Neural cell (in vitro differentiated cells): ENCODE measurements around the gene SLC13A2. TPM values are rescaled to one million over a fixed set of nuclear protein-coding genes. Genes with fewer than 3 reads are reported as not detected.

ENCODE experiments used
- H2AFZ ChIP-seq: fragments of 200-600, 300-800 bp; sonication (generic), shearing (Covaris generic); 2 replicates; pipeline ENCODE4 v1.6.0; 2014; ENCODE audit warnings: low read depth, mild to moderate bottlenecking, antibody characterized with exemption, low read length, moderate library complexity
- H3F3A ChIP-seq: fragments of 200-600 bp; shearing (Covaris generic); 2 replicates; pipeline ENCODE4 v1.6.1; 2016; ENCODE audit warnings: mild to moderate bottlenecking, moderate library complexity, mixed read lengths, antibody characterized with exemption, low read length; ENCODE audit not compliant: insufficient read depth, poor library complexity, severe bottlenecking
- H3K27ac ChIP-seq: fragments of 200-600, 300-800 bp; sonication (generic), shearing (Covaris generic); 2 replicates; pipeline ENCODE4 v1.5.1; 2014; ENCODE audit warnings: mild to moderate bottlenecking, low read length, moderate library complexity
- H3K27me3 ChIP-seq: fragments of 300-800, 200-600 bp; sonication (generic), shearing (Covaris generic); 2 replicates; pipeline ENCODE4 v1.6.0; 2014; ENCODE audit warnings: mild to moderate bottlenecking, low read depth, low read length, moderate library complexity; ENCODE audit not compliant: insufficient read depth
- H3K36me3 ChIP-seq: fragments of 300-800, 200-600 bp; sonication (generic), shearing (Covaris generic); 2 replicates; pipeline ENCODE4 v1.5.1; 2014; ENCODE audit warnings: mild to moderate bottlenecking, antibody characterized with exemption, low read length, moderate library complexity; ENCODE audit not compliant: insufficient read depth
- H3K4me2 ChIP-seq: fragments of 300-800, 200-600 bp; sonication (generic), shearing (Covaris generic); 2 replicates; pipeline ENCODE4 v1.6.0; 2014; ENCODE audit warnings: mild to moderate bottlenecking, low read length
- H3K4me3 ChIP-seq: fragments of 300-800, 200-600 bp; sonication (generic), shearing (Covaris generic); 2 replicates; pipeline ENCODE4 v1.5.1; 2014; ENCODE audit warnings: mild to moderate bottlenecking, low read length, moderate library complexity
- H3K79me2 ChIP-seq: fragments of 200-600 bp; shearing (Covaris generic); replicated peaks from 2 replicates; pipeline ENCODE4 v1.6.0; 2014; ENCODE audit warnings: mild to moderate bottlenecking, low read length, moderate library complexity; ENCODE audit not compliant: insufficient read depth
- H3K9ac ChIP-seq: fragments of 300-800, 200-600 bp; sonication (generic), shearing (Covaris generic); 2 replicates; pipeline ENCODE4 v1.6.1; 2016; ENCODE audit warnings: mild to moderate bottlenecking, low read length, mixed read lengths
- H3K9me2 ChIP-seq: fragments of 200-600 bp; shearing (Covaris generic); 2 replicates; pipeline ENCODE4 v1.6.1; 2016; ENCODE audit warnings: mild to moderate bottlenecking, low read length, mixed read lengths; ENCODE audit not compliant: insufficient read depth
- H3K9me3 ChIP-seq: fragments of 200-600, 300-800 bp; sonication (generic), shearing (Covaris generic); 2 replicates; pipeline ENCODE4 v1.6.1; 2016; ENCODE audit warnings: mild to moderate bottlenecking, mixed run types, low read length, moderate library complexity, mixed read lengths
- H4K20me1 ChIP-seq: fragments of 200-600 bp; shearing (Covaris generic); 2 replicates; pipeline ENCODE4 v1.6.1; 2016; ENCODE audit warnings: mild to moderate bottlenecking, mixed run types; ENCODE audit not compliant: insufficient read depth
- EP300 ChIP-seq: fragments of 450-650 bp; conservative IDR thresholded peaks from 2 replicates; pipeline ENCODE4 v1.6.1; 2014; ENCODE audit warnings: antibody characterized with exemption, mild to moderate bottlenecking, moderate library complexity; ENCODE audit not compliant: poor library complexity, severe bottlenecking
- EZH2 ChIP-seq: fragments of 200-600, 300-800 bp; shearing (Covaris generic), sonication (generic); IDR thresholded peaks from 2 replicates; pipeline ENCODE4 v1.6.1; 2014; ENCODE audit warnings: antibody characterized with exemption, low read length, borderline replicate concordance, mild to moderate bottlenecking; ENCODE audit not compliant: insufficient read depth, poor library complexity, severe bottlenecking
- MXI1 ChIP-seq: fragments of 450-650 bp; conservative IDR thresholded peaks from 2 replicates; pipeline ENCODE4 v1.6.1; 2014; ENCODE audit warnings: antibody characterized with exemption, mild to moderate bottlenecking; ENCODE audit not compliant: poor library complexity, severe bottlenecking
- POLR2AphosphoS5 ChIP-seq: IDR thresholded peaks from 2 replicates; pipeline ENCODE4 v1.6.1; 2012
- RAD21 ChIP-seq: fragments of 450-650 bp; conservative IDR thresholded peaks from 2 replicates; pipeline ENCODE4 v1.6.1; 2014; ENCODE audit warnings: antibody characterized with exemption, mild to moderate bottlenecking, moderate library complexity
- SMC3 ChIP-seq: fragments of 450-650 bp; conservative IDR thresholded peaks from 2 replicates; pipeline ENCODE4 v1.6.1; 2014; ENCODE audit warnings: antibody characterized with exemption, mild to moderate bottlenecking, moderate library complexity; ENCODE audit not compliant: poor library complexity
- TAF1 ChIP-seq: IDR thresholded peaks from 2 replicates; pipeline ENCODE4 v1.6.1; 2012; ENCODE audit warnings: low read depth
- polyA plus RNA-seq: library from polyadenylated mRNA; depleted of rRNA; stranded (reverse); fragments of >200 nt; gene quantifications from 2 replicates; pipeline ENCODE4 v1.2.3, GENCODE V29; 2014
- TF ChIP-seq, protein P1 (sequence below): IDR thresholded peaks from 2 replicates; pipeline ENCODE4 v1.6.1; 2012; ENCODE audit warnings: borderline replicate concordance
- TF ChIP-seq, protein P2 (sequence below): fragments of 450-650 bp; IDR thresholded peaks from 2 replicates; pipeline ENCODE4 v1.5.1; 2014; ENCODE audit warnings: antibody characterized with exemption, mild to moderate bottlenecking, moderate library complexity; ENCODE audit not compliant: poor library complexity, severe bottlenecking

SLC13A2 gene
- polyA plus RNA-seq, 1 donor from 2014 or later, result not detected

DNA sequence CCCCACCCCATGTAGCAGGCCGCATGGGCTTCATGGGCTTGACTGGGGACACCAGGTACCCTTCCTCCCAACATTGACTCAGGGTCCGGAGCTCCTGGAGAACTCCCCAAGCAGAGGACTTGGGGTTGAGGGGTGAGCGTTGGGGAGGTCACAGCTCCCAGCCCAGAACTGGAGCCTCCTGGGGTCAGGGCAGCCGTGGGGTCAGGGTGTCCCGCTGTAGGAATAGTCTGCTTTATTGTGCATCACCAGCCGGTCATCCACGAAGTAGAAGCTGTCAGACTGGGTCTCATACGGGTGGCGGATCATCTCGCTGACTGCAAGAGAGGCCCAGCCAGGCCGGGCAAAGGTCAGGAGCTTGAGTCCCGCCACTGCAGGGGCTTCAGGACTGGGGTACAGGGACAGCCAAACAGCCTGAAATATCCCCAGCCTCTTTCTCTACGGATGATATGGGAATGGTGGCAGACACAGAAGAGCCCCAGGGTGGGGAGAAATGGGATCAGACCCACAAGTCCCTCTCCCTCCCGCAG, 73.7 kb downstream of the SLC13A2 start:
- Histone ChIP-seq H3K9me2 (no peaks in the 10 kb centered on the region), H3K27ac (no peak overlapping the region), H3K36me3 (no peaks in the 10 kb centered on the region), H3K79me2 (peaks cover 8% of the 10 kb centered on the region), H2AFZ (no peak overlapping the region), H3K9me3 (no peaks in the 10 kb centered on the region), H3K9ac (no peak overlapping the region), H4K20me1 (no peaks in the 10 kb centered on the region), H3F3A (no peaks in the 10 kb centered on the region), H3K4me3 (no peak overlapping the region), H3K4me2 (no peak overlapping the region), H3K27me3 (no peaks in the 10 kb centered on the region)
- TF ChIP-seq MXI1 (no peak), POLR2AphosphoS5 (no peak), EP300 (no peak), EZH2 (no peak), SMC3 (no peak), RAD21 (no peak), TAF1 (no peak)
- TF ChIP-seq, protein P1, sequence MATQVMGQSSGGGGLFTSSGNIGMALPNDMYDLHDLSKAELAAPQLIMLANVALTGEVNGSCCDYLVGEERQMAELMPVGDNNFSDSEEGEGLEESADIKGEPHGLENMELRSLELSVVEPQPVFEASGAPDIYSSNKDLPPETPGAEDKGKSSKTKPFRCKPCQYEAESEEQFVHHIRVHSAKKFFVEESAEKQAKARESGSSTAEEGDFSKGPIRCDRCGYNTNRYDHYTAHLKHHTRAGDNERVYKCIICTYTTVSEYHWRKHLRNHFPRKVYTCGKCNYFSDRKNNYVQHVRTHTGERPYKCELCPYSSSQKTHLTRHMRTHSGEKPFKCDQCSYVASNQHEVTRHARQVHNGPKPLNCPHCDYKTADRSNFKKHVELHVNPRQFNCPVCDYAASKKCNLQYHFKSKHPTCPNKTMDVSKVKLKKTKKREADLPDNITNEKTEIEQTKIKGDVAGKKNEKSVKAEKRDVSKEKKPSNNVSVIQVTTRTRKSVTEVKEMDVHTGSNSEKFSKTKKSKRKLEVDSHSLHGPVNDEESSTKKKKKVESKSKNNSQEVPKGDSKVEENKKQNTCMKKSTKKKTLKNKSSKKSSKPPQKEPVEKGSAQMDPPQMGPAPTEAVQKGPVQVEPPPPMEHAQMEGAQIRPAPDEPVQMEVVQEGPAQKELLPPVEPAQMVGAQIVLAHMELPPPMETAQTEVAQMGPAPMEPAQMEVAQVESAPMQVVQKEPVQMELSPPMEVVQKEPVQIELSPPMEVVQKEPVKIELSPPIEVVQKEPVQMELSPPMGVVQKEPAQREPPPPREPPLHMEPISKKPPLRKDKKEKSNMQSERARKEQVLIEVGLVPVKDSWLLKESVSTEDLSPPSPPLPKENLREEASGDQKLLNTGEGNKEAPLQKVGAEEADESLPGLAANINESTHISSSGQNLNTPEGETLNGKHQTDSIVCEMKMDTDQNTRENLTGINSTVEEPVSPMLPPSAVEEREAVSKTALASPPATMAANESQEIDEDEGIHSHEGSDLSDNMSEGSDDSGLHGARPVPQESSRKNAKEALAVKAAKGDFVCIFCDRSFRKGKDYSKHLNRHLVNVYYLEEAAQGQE, result no peak
- TF ChIP-seq, protein P2, sequence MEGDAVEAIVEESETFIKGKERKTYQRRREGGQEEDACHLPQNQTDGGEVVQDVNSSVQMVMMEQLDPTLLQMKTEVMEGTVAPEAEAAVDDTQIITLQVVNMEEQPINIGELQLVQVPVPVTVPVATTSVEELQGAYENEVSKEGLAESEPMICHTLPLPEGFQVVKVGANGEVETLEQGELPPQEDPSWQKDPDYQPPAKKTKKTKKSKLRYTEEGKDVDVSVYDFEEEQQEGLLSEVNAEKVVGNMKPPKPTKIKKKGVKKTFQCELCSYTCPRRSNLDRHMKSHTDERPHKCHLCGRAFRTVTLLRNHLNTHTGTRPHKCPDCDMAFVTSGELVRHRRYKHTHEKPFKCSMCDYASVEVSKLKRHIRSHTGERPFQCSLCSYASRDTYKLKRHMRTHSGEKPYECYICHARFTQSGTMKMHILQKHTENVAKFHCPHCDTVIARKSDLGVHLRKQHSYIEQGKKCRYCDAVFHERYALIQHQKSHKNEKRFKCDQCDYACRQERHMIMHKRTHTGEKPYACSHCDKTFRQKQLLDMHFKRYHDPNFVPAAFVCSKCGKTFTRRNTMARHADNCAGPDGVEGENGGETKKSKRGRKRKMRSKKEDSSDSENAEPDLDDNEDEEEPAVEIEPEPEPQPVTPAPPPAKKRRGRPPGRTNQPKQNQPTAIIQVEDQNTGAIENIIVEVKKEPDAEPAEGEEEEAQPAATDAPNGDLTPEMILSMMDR, result no peak

Other genes starting within 250 kb of the SLC13A2 start
- 16.9 and 19.0 TPM in 2 replicates for gene TMEM97, start 154.4 kb upstream of the SLC13A2 start, polyA plus RNA-seq
- 194 and 213 TPM in 2 replicates for gene IFT20, start 138.2 kb upstream of the SLC13A2 start, polyA plus RNA-seq
- 40.4 and 40.8 TPM in 2 replicates for gene TNFAIP1, start 137.9 kb upstream of the SLC13A2 start, polyA plus RNA-seq
- 75.4 and 84.0 TPM in 2 replicates for gene POLDIP2, start 116.1 kb upstream of the SLC13A2 start, polyA plus RNA-seq
- gene SEBOX, start 108.4 kb upstream of the SLC13A2 start, polyA plus RNA-seq, result not detected in 2 replicates
- gene VTN, start 103.3 kb upstream of the SLC13A2 start, polyA plus RNA-seq, result 1.2 and 1.5 TPM in 2 replicates
- 21.6 and 23.9 TPM in 2 replicates for gene SARM1, start 102.0 kb upstream of the SLC13A2 start, polyA plus RNA-seq
- gene SLC46A1, start 67.4 kb upstream of the SLC13A2 start, polyA plus RNA-seq, result 12.3 and 15.3 TPM in 2 replicates
- gene FOXN1, start 32.7 kb downstream of the SLC13A2 start, polyA plus RNA-seq, result not detected in 2 replicates
- 218 and 231 TPM in 2 replicates for gene UNC119, start 79.0 kb downstream of the SLC13A2 start, polyA plus RNA-seq
- gene PIGS, start 97.9 kb downstream of the SLC13A2 start, polyA plus RNA-seq, result 37.6 and 58.5 TPM in 2 replicates
- 3.6 and 4.0 TPM in 2 replicates for gene ALDOC, start 103.3 kb downstream of the SLC13A2 start, polyA plus RNA-seq
- gene SPAG5, start 125.4 kb downstream of the SLC13A2 start, polyA plus RNA-seq, result 19.9 and 21.2 TPM in 2 replicates
- 45.7 and 47.5 TPM in 2 replicates for gene RSKR, start 140.5 kb downstream of the SLC13A2 start, polyA plus RNA-seq
- gene BLTP2, start 171.5 kb downstream of the SLC13A2 start, polyA plus RNA-seq, result 52.1 and 54.4 TPM in 2 replicates
- gene SDF2, start 188.3 kb downstream of the SLC13A2 start, polyA plus RNA-seq, result 113 and 129 TPM in 2 replicates
- 19.0 and 20.4 TPM in 2 replicates for gene SUPT6H, start 188.6 kb downstream of the SLC13A2 start, polyA plus RNA-seq
- 18.8 and 20.7 TPM in 2 replicates for gene PROCA1, start 238.2 kb downstream of the SLC13A2 start, polyA plus RNA-seq
- gene RAB34, start 244.2 kb downstream of the SLC13A2 start, polyA plus RNA-seq, result 3.4 and 9.3 TPM in 2 replicates
- gene RPL23A, start 246.3 kb downstream of the SLC13A2 start, polyA plus RNA-seq, result 292 and 297 TPM in 2 replicates